Thyroid gland (tissue), 4 donors: ENCODE results near the gene GRIK4. TPM values are rescaled to one million over a fixed set of nuclear protein-coding genes. Genes with fewer than 3 reads are reported as not detected.
A peak's percentile ranks its signal among the peaks of the same experiment; 100 is the strongest.

ENCODE experiments used
- DNase-seq, 2 donors: peaks; one replicate each; pipeline ENCODE4 v3.0.0-alpha.2; 2019
- H3K27ac ChIP-seq, 3 donors: fragments of 200-600 bp; sonication (generic); 1 replicate in 2 of 3; 2 replicates in 1 of 3; pipeline ENCODE4 v1.5.1; 2016 to 2019; ENCODE audit warnings: mild to moderate bottlenecking in 1 of 3, moderate library complexity in 1 of 3
- H3K27me3 ChIP-seq: fragments of 200-600 bp; sonication (generic); one replicate; pipeline ENCODE4 v1.5.1; 2019
- H3K36me3 ChIP-seq, 2 donors: fragments of 200-600 bp; sonication (generic); one replicate each; pipeline ENCODE4 v1.5.1; 2016 to 2019
- H3K4me1 ChIP-seq, 2 donors: fragments of 200-600 bp; sonication (generic); one replicate each; pipeline ENCODE4 v1.5.1; 2017 to 2019
- H3K4me3 ChIP-seq, 3 donors: fragments of 200-600 bp; sonication (generic); replicated peaks in 1 of 3; 1 replicate in 2 of 3; 2 replicates in 1 of 3; pipeline ENCODE4 v1.5.1; 2016; ENCODE audit warnings: mild to moderate bottlenecking in 1 of 3
- H3K9me3 ChIP-seq: fragments of 200-600 bp; sonication (generic); one replicate; pipeline ENCODE4 v1.5.1; 2017
- CTCF ChIP-seq, 6 experiments: fragments of 200-600 bp in 3 of 6; fragments of 450-650 bp in 3 of 6; sonication (generic) in 3 of 6; IDR thresholded peaks; one replicate each; pipeline ENCODE4 v1.5.1; 2016 to 2019; ENCODE audit warnings: antibody characterized with exemption in 6 of 6, mild to moderate bottlenecking in 2 of 6, inconsistent platforms in 1 of 6, moderate library complexity in 1 of 6
- POLR2A ChIP-seq, 2 donors: fragments of 450-650 bp; IDR thresholded peaks; one replicate each; pipeline ENCODE4 v1.6.1; 2017; ENCODE audit warnings: antibody characterized with exemption in 2 of 2, mild to moderate bottlenecking in 2 of 2, moderate library complexity in 1 of 2
- WGBS, 2 donors: methylation state at CpG; one replicate each; pipeline ENCODE4 v1.1.5; 2017; 5-methylcytosine and 5-hydroxymethylcytosine counted together
- intact Hi-C: fragments of 100-400 bp; cut with DNase I; formaldehyde crosslinking; loops from one replicate; pipeline ENCODE4 v1.15.1; 2023
- total RNA-seq, 4 donors: library from RNA; depleted of rRNA; stranded (reverse); fragments of >200 nt; gene quantifications; one replicate each; pipeline ENCODE4 v1.2.3, GENCODE V29; 2016

GRIK4 gene
- total RNA-seq, 4 donors from 2014 or later, result 0.54 to 3.7 (median 0.99) TPM

- Histone ChIP-seq H3K36me3 (no peaks in the 10 kb centered on the region), H3K4me3 (no peak overlapping the region), H3K27me3 (no peaks in the 10 kb centered on the region), H3K4me1 (peaks cover 0 to 10% of the 10 kb centered on the region in 2 donors), H3K27ac (no peak overlapping the region), H3K9me3 (no peaks in the 10 kb centered on the region)
- DNase-seq, result peak; percentile 34 to 51
- intact Hi-C loops, result loop anchor here (5.0 kb wide), 1 partner anchor 295 kb away; the partner anchor contains the start of gene GRIK4
- 65 to 82% methylated on average over 13 of the region's 13 CpGs for WGBS, 2 donors
- TF ChIP-seq CTCF (IDR thresholded peaks at IDR 0.05) (no peak), POLR2A (IDR thresholded peaks at IDR 0.05) (no peak)
Observed at GRCh38 chr11:120807414-120808150, 296.0 kb downstream of the GRIK4 start.

GRCh38 chr11:120808616-120809050, 297.1 kb downstream of the GRIK4 start:
- Histone ChIP-seq H3K4me3 (no peak overlapping the region), H3K4me1 (peaks cover 0 to 10% of the 10 kb centered on the region in 2 donors), H3K27ac (no peak overlapping the region), H3K9me3 (no peaks in the 10 kb centered on the region), H3K36me3 (no peaks in the 10 kb centered on the region), H3K27me3 (no peaks in the 10 kb centered on the region)
- WGBS, 2 donors, result 49 to 51% methylated on average over 5 of the region's 5 CpGs
- intact Hi-C loops, result loop anchor here (5.0 kb wide), 1 partner anchor 296 kb away; the partner anchor contains the start of gene GRIK4
- DNase-seq, result no peak
- TF ChIP-seq CTCF (IDR thresholded peaks at IDR 0.05) (no peak), POLR2A (IDR thresholded peaks at IDR 0.05) (no peak)

- H3K36me3 ChIP-seq, result no peaks in the 10 kb centered on the region
- intact Hi-C loops, result no loop called here
- WGBS, 2 donors, result 82 to 92% methylated on average over 2 of the region's 2 CpGs
- no peak overlapping the region for H3K4me3 ChIP-seq
- H3K9me3 ChIP-seq, result no peaks in the 10 kb centered on the region
- TF ChIP-seq CTCF (IDR thresholded peaks at IDR 0.05) (no peak), POLR2A (IDR thresholded peaks at IDR 0.05) (no peak)
- peaks cover 0 to 10% of the 10 kb centered on the region in 2 donors for H3K4me1 ChIP-seq
- H3K27ac ChIP-seq, result no peak overlapping the region
- no peaks in the 10 kb centered on the region for H3K27me3 ChIP-seq
- DNase-seq, result no peak
Observed at GRCh38 chr11:120810251-120810650, 298.7 kb downstream of the GRIK4 start.

DNA sequence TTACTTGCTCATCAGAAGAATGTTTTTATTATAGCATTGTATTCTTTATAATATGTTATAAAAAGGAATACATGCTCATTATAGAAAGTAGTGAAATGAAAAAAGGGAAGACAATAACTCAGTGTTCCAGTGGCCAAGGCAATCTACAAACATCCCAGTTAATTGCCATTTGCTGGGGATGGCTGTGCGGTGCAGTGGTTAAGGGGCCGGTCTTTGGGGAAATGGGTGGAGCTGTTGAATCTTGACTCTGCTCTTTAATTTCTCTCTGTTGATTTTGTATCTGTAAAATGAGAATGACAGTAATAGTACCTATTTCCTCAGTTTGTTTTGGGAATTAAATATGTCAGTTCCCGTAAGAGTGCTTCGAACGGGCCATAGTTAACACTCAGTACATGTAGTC, 299.7 kb downstream of the GRIK4 start:
- Histone ChIP-seq H3K4me1 (peaks cover 0 to 10% of the 10 kb centered on the region in 2 donors), H3K9me3 (no peaks in the 10 kb centered on the region), H3K27ac (no peak overlapping the region), H3K4me3 (no peak overlapping the region), H3K36me3 (no peaks in the 10 kb centered on the region), H3K27me3 (no peaks in the 10 kb centered on the region)
- TF ChIP-seq POLR2A (IDR thresholded peaks at IDR 0.05) (no peak), CTCF (IDR thresholded peaks at IDR 0.05) (no peak)
- intact Hi-C loops, result no loop called here
- DNase-seq, result no peak
- WGBS, 2 donors, result 94 to 97% methylated on average over 5 of the region's 5 CpGs

GRCh38 chr11:120811731-120812130, 300.2 kb downstream of the GRIK4 start:
- H3K36me3 ChIP-seq, result no peaks in the 10 kb centered on the region
- H3K9me3 ChIP-seq, result no peaks in the 10 kb centered on the region
- H3K4me3 ChIP-seq, result no peak overlapping the region
- no peaks in the 10 kb centered on the region for H3K27me3 ChIP-seq
- no peak overlapping the region for H3K27ac ChIP-seq
- no peak for DNase-seq
- intact Hi-C loops, result no loop called here
- no peak for TF ChIP-seq CTCF (IDR thresholded peaks at IDR 0.05)
- TF ChIP-seq POLR2A (IDR thresholded peaks at IDR 0.05), result no peak
- peaks cover 0 to 9% of the 10 kb centered on the region in 2 donors for H3K4me1 ChIP-seq
- WGBS, 2 donors, result 92 to 95% methylated on average over 5 of the region's 5 CpGs
